HEK293 (cell line): ENCODE measurements around the gene MAP3K13.

Experiments used
- CTCF ChIA-PET: fragments of 350-600 bp; formaldehyde crosslinking; extraction: SDS; loops from one replicate; lab custom pipeline; 2021; ENCODE audit warnings: antibody characterized with exemption; lab: Yijun Ruan, JAX
- POLR2A ChIA-PET: fragments of 300-600 bp; formaldehyde crosslinking; extraction: SDS; loops from one replicate; lab custom pipeline; 2020; ENCODE audit warnings: antibody characterized with exemption, inconsistent platforms; lab: Yijun Ruan, JAX
- H3K27ac ChIP-seq: fragments of 200-500 bp; sonication (Bioruptor generic); 2 replicates; pipeline ENCODE4 v1.5.1; 2014; ENCODE audit warnings: low read depth, low read length, control low read depth, inconsistent platforms; ENCODE audit errors: extremely low read depth
- H3K36me3 ChIP-seq, 2 experiments: fragments of 200-500 bp in 1 of 2; sonication (Bioruptor generic) in 1 of 2; 1 replicate in 1 of 2; 2 replicates in 1 of 2; pipeline ENCODE4 v1.5.1; 2014 to 2017; ENCODE audit warnings: inconsistent platforms in 2 of 2, low read length in 2 of 2; ENCODE audit not compliant: control insufficient read depth in 2 of 2, insufficient read depth in 1 of 2
- H3K4me1 ChIP-seq: fragments of 200-500 bp; sonication (Bioruptor generic); 2 replicates; pipeline ENCODE4 v1.5.1; 2014; ENCODE audit warnings: mild to moderate bottlenecking, low read length, inconsistent platforms; ENCODE audit not compliant: control insufficient read depth, insufficient read depth
- H3K4me3 ChIP-seq: 2 replicates; pipeline ENCODE4 v1.5.1; 2011; ENCODE audit warnings: low read depth, mild to moderate bottlenecking, control low read depth, low read length, moderate library complexity
- H3K9me3 ChIP-seq: fragments of 200-500 bp; sonication (Bioruptor generic); 2 replicates; pipeline ENCODE4 v1.5.1; 2014; ENCODE audit warnings: low read depth, low read length, inconsistent platforms; ENCODE audit not compliant: control insufficient read depth, insufficient read depth
- GLI4 ChIP-seq: fragments of 450-650 bp; formaldehyde crosslinking; IDR thresholded peaks from 2 replicates; pipeline ENCODE4 v1.5.1; 2016; ENCODE audit warnings: missing biosample characterization, missing genetic modification characterization
- KLF1 ChIP-seq: fragments of 450-650 bp; formaldehyde crosslinking; IDR thresholded peaks from 2 replicates; pipeline ENCODE4 v1.5.1; 2016; ENCODE audit warnings: missing biosample characterization, missing genetic modification characterization
- MEIS1 ChIP-seq: sonication (generic); formaldehyde crosslinking; IDR thresholded peaks from 2 replicates; pipeline ENCODE4 v1.8.1; 2022; ENCODE audit warnings: missing genetic modification reagents, mild to moderate bottlenecking, borderline replicate concordance
- REPIN1 ChIP-seq: fragments of 450-650 bp; formaldehyde crosslinking; IDR thresholded peaks from 2 replicates; pipeline ENCODE4 v1.5.1; 2017; ENCODE audit warnings: missing biosample characterization, missing genetic modification characterization, low read depth
- SP2 ChIP-seq: fragments of 450-650 bp; formaldehyde crosslinking; IDR thresholded peaks from 2 replicates; pipeline ENCODE4 v1.5.1; 2016; ENCODE audit warnings: missing biosample characterization, missing genetic modification characterization
- SP3 ChIP-seq: fragments of 450-650 bp; formaldehyde crosslinking; IDR thresholded peaks from 2 replicates; pipeline ENCODE4 v1.5.1; 2016; ENCODE audit warnings: missing biosample characterization, missing genetic modification characterization
- SP7 ChIP-seq: fragments of 450-650 bp; formaldehyde crosslinking; IDR thresholded peaks from 2 replicates; pipeline ENCODE4 v1.5.1; 2016; ENCODE audit warnings: missing biosample characterization, missing genetic modification characterization
- WT1 ChIP-seq: fragments of 450-650 bp; formaldehyde crosslinking; IDR thresholded peaks from 2 replicates; pipeline ENCODE4 v1.5.1; 2016; ENCODE audit warnings: missing biosample characterization, missing genetic modification characterization
- ZBTB17 ChIP-seq: fragments of 450-650 bp; formaldehyde crosslinking; IDR thresholded peaks from 2 replicates; pipeline ENCODE4 v1.5.1; 2016; ENCODE audit warnings: missing biosample characterization, missing genetic modification characterization
- ZFHX2 ChIP-seq: fragments of 450-650 bp; formaldehyde crosslinking; conservative IDR thresholded peaks from 2 replicates; pipeline ENCODE4 v1.5.1; 2016; ENCODE audit warnings: missing biosample characterization, missing genetic modification characterization
- ZFP3 ChIP-seq: fragments of 450-650 bp; formaldehyde crosslinking; IDR thresholded peaks from 2 replicates; pipeline ENCODE4 v1.5.1; 2016; ENCODE audit warnings: low read depth, missing biosample characterization, missing genetic modification characterization
- ZNF169 ChIP-seq: fragments of 450-650 bp; formaldehyde crosslinking; IDR thresholded peaks from 2 replicates; pipeline ENCODE4 v1.5.1; 2016; ENCODE audit warnings: missing biosample characterization, missing genetic modification characterization
- ZNF23 ChIP-seq: fragments of 450-650 bp; formaldehyde crosslinking; IDR thresholded peaks from 2 replicates; pipeline ENCODE4 v1.5.1; 2016; ENCODE audit warnings: missing biosample characterization, missing genetic modification characterization, borderline replicate concordance
- ZNF274 ChIP-seq, 2 experiments: fragments of 200-500 bp in 1 of 2; fragments of 450-650 bp in 1 of 2; sonication (Bioruptor generic) in 1 of 2; formaldehyde crosslinking in 1 of 2; IDR thresholded peaks; 2 replicates each; pipeline versions ENCODE4 v1.5.1 to v1.6.1; 2014 to 2016; ENCODE audit warnings: borderline replicate concordance in 1 of 2, inconsistent platforms in 1 of 2, low read length in 1 of 2, missing biosample characterization in 1 of 2, missing genetic modification characterization in 1 of 2
- ZNF341 ChIP-seq: fragments of 450-650 bp; formaldehyde crosslinking; IDR thresholded peaks from 2 replicates; pipeline ENCODE4; 2016; ENCODE audit warnings: low read depth, missing biosample characterization, missing genetic modification characterization
- ZNF571 ChIP-seq: fragments of 450-650 bp; formaldehyde crosslinking; IDR thresholded peaks from 2 replicates; pipeline ENCODE4 v1.5.0; 2017; ENCODE audit warnings: missing biosample characterization, missing genetic modification characterization
- ZNF670 ChIP-seq: fragments of 450-650 bp; formaldehyde crosslinking; IDR thresholded peaks from 2 replicates; pipeline ENCODE4 v1.5.1; 2016; ENCODE audit warnings: missing biosample characterization, missing genetic modification characterization, low read depth
- ZNF837 ChIP-seq: fragments of 450-650 bp; formaldehyde crosslinking; IDR thresholded peaks from 2 replicates; pipeline ENCODE4 v1.5.1; 2016; ENCODE audit warnings: missing biosample characterization, missing genetic modification characterization
- ZNF843 ChIP-seq: fragments of 450-650 bp; formaldehyde crosslinking; IDR thresholded peaks from 2 replicates; pipeline ENCODE4 v1.5.1; 2016; ENCODE audit warnings: missing biosample characterization, missing genetic modification characterization
- ZXDB ChIP-seq: fragments of 450-650 bp; formaldehyde crosslinking; IDR thresholded peaks from 2 replicates; pipeline ENCODE4 v1.5.1; 2016; ENCODE audit warnings: missing biosample characterization, missing genetic modification characterization
- TF ChIP-seq, protein P1 (sequence below): IDR thresholded peaks from 2 replicates; pipeline ENCODE4 v1.6.1; 2011; ENCODE audit warnings: mild to moderate bottlenecking, low read depth, low read length, borderline replicate concordance
- TF ChIP-seq, protein P2 (sequence below): fragments of 450-650 bp; formaldehyde crosslinking; IDR thresholded peaks from 2 replicates; pipeline ENCODE4 v1.5.1; 2016; ENCODE audit warnings: missing biosample characterization, missing genetic modification characterization
- TF ChIP-seq, protein P3 (sequence below): fragments of 450-650 bp; formaldehyde crosslinking; IDR thresholded peaks from 2 replicates; pipeline ENCODE4 v1.5.1; 2016; ENCODE audit warnings: missing biosample characterization, missing genetic modification characterization
- TF ChIP-seq, protein P4 (sequence below): fragments of 450-650 bp; formaldehyde crosslinking; IDR thresholded peaks from 2 replicates; pipeline ENCODE4 v1.5.1; 2017; ENCODE audit warnings: missing biosample characterization, mild to moderate bottlenecking, missing genetic modification characterization, moderate library complexity
- TF ChIP-seq, protein P5 (sequence below): fragments of 450-650 bp; formaldehyde crosslinking; IDR thresholded peaks from 2 replicates; pipeline ENCODE4 v1.5.1; 2017; ENCODE audit warnings: missing biosample characterization, missing genetic modification characterization

Gene MAP3K13

DNA sequence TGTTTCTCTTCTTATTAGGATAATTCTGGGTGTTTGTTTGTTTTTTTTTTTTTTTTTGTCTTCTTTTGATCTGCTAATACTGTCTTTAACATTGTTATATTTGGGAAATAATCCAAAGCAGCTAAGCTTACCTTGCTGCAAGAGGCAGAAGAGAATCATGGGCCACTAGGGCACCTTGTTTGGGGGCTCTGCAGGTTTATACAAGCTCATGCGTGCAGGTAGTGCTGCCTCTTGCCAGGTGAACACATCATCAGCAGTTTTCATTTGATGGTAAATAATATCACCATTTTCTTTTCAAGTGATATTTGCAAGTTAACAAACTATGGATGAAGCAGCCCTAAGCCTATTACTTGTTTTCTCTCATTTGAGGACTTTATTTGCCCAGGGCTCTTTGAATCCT lies 37.9 kb downstream of the MAP3K13 start:
- H3K36me3 ChIP-seq, result no peaks in the 10 kb centered on the region
- ChIA-PET POLR2A (no interaction called here), CTCF (no interaction called here)
- TF ChIP-seq ZNF571, result no peak
- no peak for TF ChIP-seq ZNF670 (tag by site-specific recombination)
- TF ChIP-seq ZNF23 (tag by site-specific recombination), result no peak
- no peak for TF ChIP-seq GLI4
- TF ChIP-seq, protein P1, sequence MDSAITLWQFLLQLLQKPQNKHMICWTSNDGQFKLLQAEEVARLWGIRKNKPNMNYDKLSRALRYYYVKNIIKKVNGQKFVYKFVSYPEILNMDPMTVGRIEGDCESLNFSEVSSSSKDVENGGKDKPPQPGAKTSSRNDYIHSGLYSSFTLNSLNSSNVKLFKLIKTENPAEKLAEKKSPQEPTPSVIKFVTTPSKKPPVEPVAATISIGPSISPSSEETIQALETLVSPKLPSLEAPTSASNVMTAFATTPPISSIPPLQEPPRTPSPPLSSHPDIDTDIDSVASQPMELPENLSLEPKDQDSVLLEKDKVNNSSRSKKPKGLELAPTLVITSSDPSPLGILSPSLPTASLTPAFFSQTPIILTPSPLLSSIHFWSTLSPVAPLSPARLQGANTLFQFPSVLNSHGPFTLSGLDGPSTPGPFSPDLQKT, result no peak
- TF ChIP-seq ZFHX2 (tag by site-specific recombination), result no peak
- TF ChIP-seq ZNF843, result no peak
- TF ChIP-seq REPIN1, result no peak
- no peak for TF ChIP-seq SP3
- TF ChIP-seq ZNF274 (IDR thresholded peaks at IDR 0.05; ENCODE audit: low read length), result no peak
- no peak for TF ChIP-seq ZNF274 (tag by site-specific recombination; IDR thresholded peaks at IDR 0.05; ENCODE audit: borderline replicate concordance)
- peaks cover 19% of the 10 kb centered on the region for H3K4me1 ChIP-seq
- no peak overlapping the region for H3K4me3 ChIP-seq
- H3K27ac ChIP-seq, result no peak overlapping the region
- no peaks in the 10 kb centered on the region for H3K9me3 ChIP-seq

DNA sequence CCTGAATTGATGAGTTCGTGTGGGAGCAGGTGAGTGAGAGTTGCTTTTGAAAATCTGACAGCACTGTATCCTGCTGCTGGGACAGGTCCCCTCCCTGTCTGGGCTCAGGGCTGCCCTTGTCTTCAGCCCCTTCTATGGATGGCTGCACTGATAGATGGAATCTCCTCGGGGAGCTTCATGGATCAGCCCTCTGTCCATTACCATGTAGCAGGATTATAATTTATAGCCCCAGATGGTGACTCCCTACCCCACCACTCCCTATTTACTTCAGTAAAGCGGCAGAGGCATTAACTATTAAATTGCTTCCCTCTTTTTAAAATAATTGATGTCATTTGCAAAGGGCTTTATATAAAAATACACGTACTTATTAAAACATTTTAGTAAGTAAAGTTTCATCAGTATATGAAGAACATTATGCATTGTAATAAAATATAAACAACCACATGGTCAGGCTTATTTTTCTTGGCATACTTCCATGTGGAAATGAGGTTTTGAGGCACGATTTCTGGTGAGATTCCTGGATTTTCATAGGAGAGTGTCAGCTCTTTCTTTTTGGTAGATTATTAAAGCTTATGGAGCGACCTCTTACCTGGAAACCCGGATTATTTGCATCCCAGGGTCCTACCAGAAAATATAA lies 38.5 kb downstream of the MAP3K13 start:
- no peak overlapping the region for H3K27ac ChIP-seq
- CTCF ChIA-PET, result interaction anchor here (0.7 kb wide), 1 partner anchor 158 kb away, joined by 3 read pairs; no protein-coding TSS in a partner anchor
- peaks cover 19% of the 10 kb centered on the region for H3K4me1 ChIP-seq
- TF ChIP-seq, protein P2, sequence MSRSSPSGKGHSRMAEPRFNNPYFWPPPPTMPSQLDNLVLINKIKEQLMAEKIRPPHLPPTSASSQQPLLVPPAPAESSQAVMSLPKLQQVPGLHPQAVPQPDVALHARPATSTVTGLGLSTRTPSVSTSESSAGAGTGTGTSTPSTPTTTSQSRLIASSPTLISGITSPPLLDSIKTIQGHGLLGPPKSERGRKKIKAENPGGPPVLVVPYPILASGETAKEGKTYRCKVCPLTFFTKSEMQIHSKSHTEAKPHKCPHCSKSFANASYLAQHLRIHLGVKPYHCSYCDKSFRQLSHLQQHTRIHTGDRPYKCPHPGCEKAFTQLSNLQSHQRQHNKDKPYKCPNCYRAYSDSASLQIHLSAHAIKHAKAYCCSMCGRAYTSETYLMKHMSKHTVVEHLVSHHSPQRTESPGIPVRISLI (tag by site-specific recombination), result no peak
- TF ChIP-seq, protein P3, sequence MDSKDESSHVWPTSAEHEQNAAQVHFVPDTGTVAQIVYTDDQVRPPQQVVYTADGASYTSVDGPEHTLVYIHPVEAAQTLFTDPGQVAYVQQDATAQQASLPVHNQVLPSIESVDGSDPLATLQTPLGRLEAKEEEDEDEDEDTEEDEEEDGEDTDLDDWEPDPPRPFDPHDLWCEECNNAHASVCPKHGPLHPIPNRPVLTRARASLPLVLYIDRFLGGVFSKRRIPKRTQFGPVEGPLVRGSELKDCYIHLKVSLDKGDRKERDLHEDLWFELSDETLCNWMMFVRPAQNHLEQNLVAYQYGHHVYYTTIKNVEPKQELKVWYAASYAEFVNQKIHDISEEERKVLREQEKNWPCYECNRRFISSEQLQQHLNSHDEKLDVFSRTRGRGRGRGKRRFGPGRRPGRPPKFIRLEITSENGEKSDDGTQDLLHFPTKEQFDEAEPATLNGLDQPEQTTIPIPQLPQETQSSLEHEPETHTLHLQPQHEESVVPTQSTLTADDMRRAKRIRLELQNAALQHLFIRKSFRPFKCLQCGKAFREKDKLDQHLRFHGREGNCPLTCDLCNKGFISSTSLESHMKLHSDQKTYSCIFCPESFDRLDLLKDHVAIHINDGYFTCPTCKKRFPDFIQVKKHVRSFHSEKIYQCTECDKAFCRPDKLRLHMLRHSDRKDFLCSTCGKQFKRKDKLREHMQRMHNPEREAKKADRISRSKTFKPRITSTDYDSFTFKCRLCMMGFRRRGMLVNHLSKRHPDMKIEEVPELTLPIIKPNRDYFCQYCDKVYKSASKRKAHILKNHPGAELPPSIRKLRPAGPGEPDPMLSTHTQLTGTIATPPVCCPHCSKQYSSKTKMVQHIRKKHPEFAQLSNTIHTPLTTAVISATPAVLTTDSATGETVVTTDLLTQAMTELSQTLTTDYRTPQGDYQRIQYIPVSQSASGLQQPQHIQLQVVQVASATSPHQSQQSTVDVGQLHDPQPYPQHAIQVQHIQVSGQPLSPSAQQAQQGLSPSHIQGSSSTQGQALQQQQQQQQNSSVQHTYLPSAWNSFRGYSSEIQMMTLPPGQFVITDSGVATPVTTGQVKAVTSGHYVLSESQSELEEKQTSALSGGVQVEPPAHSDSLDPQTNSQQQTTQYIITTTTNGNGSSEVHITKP (tag by site-specific recombination), result peak; percentile 78
- TF ChIP-seq ZXDB (tag by site-specific recombination), result 0 out of 2 replicates have a peak, but pooled peaks have one; percentile 13
- TF ChIP-seq, protein P4, sequence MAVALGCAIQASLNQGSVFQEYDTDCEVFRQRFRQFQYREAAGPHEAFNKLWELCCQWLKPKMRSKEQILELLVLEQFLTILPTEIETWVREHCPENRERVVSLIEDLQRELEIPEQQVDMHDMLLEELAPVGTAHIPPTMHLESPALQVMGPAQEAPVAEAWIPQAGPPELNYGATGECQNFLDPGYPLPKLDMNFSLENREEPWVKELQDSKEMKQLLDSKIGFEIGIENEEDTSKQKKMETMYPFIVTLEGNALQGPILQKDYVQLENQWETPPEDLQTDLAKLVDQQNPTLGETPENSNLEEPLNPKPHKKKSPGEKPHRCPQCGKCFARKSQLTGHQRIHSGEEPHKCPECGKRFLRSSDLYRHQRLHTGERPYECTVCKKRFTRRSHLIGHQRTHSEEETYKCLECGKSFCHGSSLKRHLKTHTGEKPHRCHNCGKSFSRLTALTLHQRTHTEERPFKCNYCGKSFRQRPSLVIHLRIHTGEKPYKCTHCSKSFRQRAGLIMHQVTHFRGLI (tag by site-specific recombination), result no peak
- peak; percentile 91 for TF ChIP-seq ZNF341
- no peak for TF ChIP-seq ZNF169
- TF ChIP-seq WT1 (tag by site-specific recombination), result peak; percentile 95
- TF ChIP-seq ZNF837 (tag by site-specific recombination), result no peak
- TF ChIP-seq MEIS1 (CRISPR knock-in tag), result 0 out of 2 replicates have a peak, but pooled peaks have one; percentile 8
- 0 out of 2 replicates have a peak, but pooled peaks have one; percentile 13 for TF ChIP-seq KLF1 (tag by site-specific recombination)
- no peak for TF ChIP-seq ZFP3 (tag by site-specific recombination)
- peak; percentile 63; the same call in 1 of the 2 replicates for TF ChIP-seq SP7
- TF ChIP-seq SP2 (tag by site-specific recombination), result no peak
- TF ChIP-seq, protein P5, sequence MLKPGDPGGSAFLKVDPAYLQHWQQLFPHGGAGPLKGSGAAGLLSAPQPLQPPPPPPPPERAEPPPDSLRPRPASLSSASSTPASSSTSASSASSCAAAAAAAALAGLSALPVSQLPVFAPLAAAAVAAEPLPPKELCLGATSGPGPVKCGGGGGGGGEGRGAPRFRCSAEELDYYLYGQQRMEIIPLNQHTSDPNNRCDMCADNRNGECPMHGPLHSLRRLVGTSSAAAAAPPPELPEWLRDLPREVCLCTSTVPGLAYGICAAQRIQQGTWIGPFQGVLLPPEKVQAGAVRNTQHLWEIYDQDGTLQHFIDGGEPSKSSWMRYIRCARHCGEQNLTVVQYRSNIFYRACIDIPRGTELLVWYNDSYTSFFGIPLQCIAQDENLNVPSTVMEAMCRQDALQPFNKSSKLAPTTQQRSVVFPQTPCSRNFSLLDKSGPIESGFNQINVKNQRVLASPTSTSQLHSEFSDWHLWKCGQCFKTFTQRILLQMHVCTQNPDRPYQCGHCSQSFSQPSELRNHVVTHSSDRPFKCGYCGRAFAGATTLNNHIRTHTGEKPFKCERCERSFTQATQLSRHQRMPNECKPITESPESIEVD (tag by site-specific recombination), result peak; percentile 58
- peak; percentile 85 for TF ChIP-seq ZBTB17 (tag by site-specific recombination)
- POLR2A ChIA-PET, result no interaction called here
- H3K9me3 ChIP-seq, result no peaks in the 10 kb centered on the region
- H3K36me3 ChIP-seq, result no peaks in the 10 kb centered on the region
- H3K4me3 ChIP-seq, result no peak overlapping the region
